MM.1S (cell line): ENCODE measurements around the gene CMTM3.

Experiments used
- DNase-seq: peaks from one replicate; pipeline ENCODE4 v3.0.0-alpha.2; 2015
- H2AFZ ChIP-seq: fragments of 300-600 bp; sonication (generic); 2 replicates; pipeline ENCODE4 v1.6.0; 2016; ENCODE audit warnings: antibody characterized with exemption, low read length
- H3F3A ChIP-seq: fragments of 300-600 bp; sonication (generic); 2 replicates; pipeline ENCODE4 v1.6.1; 2016; ENCODE audit warnings: mild to moderate bottlenecking, antibody characterized with exemption, low read length, moderate library complexity, mixed read lengths; ENCODE audit not compliant: insufficient read depth
- H3K27ac ChIP-seq: fragments of 300-600 bp; sonication (generic); 2 replicates; pipeline ENCODE4 v1.5.1; 2016; ENCODE audit warnings: mild to moderate bottlenecking, low read length
- H3K27me3 ChIP-seq: fragments of 300-600 bp; sonication (generic); replicated peaks from 2 replicates; pipeline ENCODE4 v1.6.0; 2016; ENCODE audit warnings: low read length; ENCODE audit not compliant: insufficient read depth
- H3K36me3 ChIP-seq: fragments of 300-600 bp; sonication (generic); replicated peaks from 2 replicates; pipeline ENCODE4 v1.6.1; 2016; ENCODE audit warnings: mild to moderate bottlenecking, low read length, mixed read lengths; ENCODE audit not compliant: insufficient read depth
- H3K4me1 ChIP-seq: fragments of 300-600 bp; sonication (generic); 2 replicates; pipeline ENCODE4 v1.6.1; 2016; ENCODE audit warnings: low read length, mixed read lengths
- H3K4me2 ChIP-seq: fragments of 300-600 bp; sonication (generic); 2 replicates; pipeline ENCODE4 v1.6.0; 2016; ENCODE audit warnings: low read depth, low read length
- H3K4me3 ChIP-seq: fragments of 300-600 bp; sonication (generic); 2 replicates; pipeline ENCODE4 v1.5.1; 2016; ENCODE audit warnings: low read length, mixed read lengths
- H3K79me2 ChIP-seq: fragments of 300-600 bp; sonication (generic); 2 replicates; pipeline ENCODE4 v1.6.1; 2016; ENCODE audit warnings: mixed run types, low read length, mixed read lengths
- H3K9ac ChIP-seq: fragments of 300-600 bp; sonication (generic); 2 replicates; pipeline ENCODE4 v1.6.1; 2016; ENCODE audit warnings: low read length, mixed read lengths
- H3K9me2 ChIP-seq: fragments of 300-600 bp; sonication (generic); replicated peaks from 2 replicates; pipeline ENCODE4 v1.6.1; 2016; ENCODE audit warnings: mild to moderate bottlenecking, low read length, mixed read lengths; ENCODE audit not compliant: insufficient read depth
- H3K9me3 ChIP-seq: fragments of 300-600 bp; sonication (generic); replicated peaks from 2 replicates; pipeline ENCODE4 v1.6.1; 2016; ENCODE audit warnings: mild to moderate bottlenecking, low read length, mixed read lengths; ENCODE audit not compliant: insufficient read depth
- H4K20me1 ChIP-seq: fragments of 300-600 bp; sonication (generic); 2 replicates; pipeline ENCODE4 v1.6.1; 2016; ENCODE audit warnings: mild to moderate bottlenecking, low read length, moderate library complexity, mixed read lengths; ENCODE audit not compliant: insufficient read depth
- CTCF ChIP-seq: fragments of 300-600 bp; sonication (generic); IDR thresholded peaks from 2 replicates; pipeline ENCODE4 v1.5.1; 2016; ENCODE audit warnings: antibody characterized with exemption, low read length, mixed read lengths
- EZH2 ChIP-seq: fragments of 300-600 bp; sonication (generic); optimal IDR thresholded peaks from 2 replicates; pipeline ENCODE3; 2017; ENCODE audit warnings: low read depth, mild to moderate bottlenecking, antibody characterized with exemption, low read length, mixed read lengths
- EZH2phosphoT487 ChIP-seq: fragments of 300-600 bp; sonication (generic); IDR thresholded peaks from 2 replicates; pipeline ENCODE4 v1.6.1; 2018; ENCODE audit warnings: antibody characterized with exemption, low read length

CMTM3 gene

GRCh38 chr16:66637806-66638205 lies 33.3 kb downstream of the CMTM3 start:
- Histone ChIP-seq H3K9me2 (no peaks in the 10 kb centered on the region), H3K4me3 (no peak overlapping the region), H2AFZ (no peak overlapping the region), H3K9ac (no peak overlapping the region), H4K20me1 (no peaks in the 10 kb centered on the region), H3F3A (no peaks in the 10 kb centered on the region), H3K36me3 (no peaks in the 10 kb centered on the region), H3K79me2 (no peaks in the 10 kb centered on the region), H3K27me3 (no peaks in the 10 kb centered on the region), H3K4me1 (no peaks in the 10 kb centered on the region), H3K4me2 (no peak overlapping the region), H3K9me3 (no peaks in the 10 kb centered on the region), H3K27ac (no peak overlapping the region)
- TF ChIP-seq EZH2phosphoT487 (no peak), EZH2 (no peak), CTCF (no peak)
- DNase-seq: no peak

GRCh38 chr16:66639091-66639885 lies 34.8 kb downstream of the CMTM3 start:
- TF ChIP-seq EZH2phosphoT487: no peak
- no peak for TF ChIP-seq EZH2
- TF ChIP-seq CTCF: no peak
- Histone ChIP-seq H3F3A (no peaks in the 10 kb centered on the region), H3K36me3 (no peaks in the 10 kb centered on the region), H3K9ac (no peak overlapping the region), H3K27ac (no peak overlapping the region), H4K20me1 (no peaks in the 10 kb centered on the region), H3K27me3 (no peaks in the 10 kb centered on the region), H3K79me2 (no peaks in the 10 kb centered on the region), H3K9me3 (no peaks in the 10 kb centered on the region), H3K4me2 (no peak overlapping the region), H3K4me1 (no peaks in the 10 kb centered on the region), H3K9me2 (no peaks in the 10 kb centered on the region), H2AFZ (no peak overlapping the region), H3K4me3 (no peak overlapping the region)
- DNase-seq: no peak

- Histone ChIP-seq H3K79me2 (no peaks in the 10 kb centered on the region), H3K27me3 (no peaks in the 10 kb centered on the region), H3K4me1 (no peaks in the 10 kb centered on the region), H2AFZ (no peak overlapping the region), H3K36me3 (no peaks in the 10 kb centered on the region), H4K20me1 (no peaks in the 10 kb centered on the region), H3K4me2 (no peak overlapping the region), H3K4me3 (no peak overlapping the region), H3K27ac (no peak overlapping the region), H3K9me2 (no peaks in the 10 kb centered on the region), H3K9me3 (no peaks in the 10 kb centered on the region), H3K9ac (no peak overlapping the region), H3F3A (no peaks in the 10 kb centered on the region)
- TF ChIP-seq EZH2phosphoT487 (no peak), EZH2 (no peak), CTCF (no peak)
- DNase-seq: no peak
Observed at GRCh38 chr16:66640724-66641314, 36.3 kb downstream of the CMTM3 start.
